GM18873 (cell line): Measurements from ENCODE around the gene CHTOP.
"Not testable (repeated sequence)": the region's sequence is repeated elsewhere in the genome, so short reads cannot be mapped to it uniquely, and the experiment has no call there.

Experiments used
- ATAC-seq: cut with Tn5 transposase; IDR thresholded peaks from one replicate; pipeline ENCODE4 v1.9.1; 2021; ENCODE audit warnings: mild to moderate bottlenecking, moderate library complexity, moderate number of reproducible peaks; ENCODE audit not compliant: unreplicated experiment, low FRiP score

CHTOP gene

DNA sequence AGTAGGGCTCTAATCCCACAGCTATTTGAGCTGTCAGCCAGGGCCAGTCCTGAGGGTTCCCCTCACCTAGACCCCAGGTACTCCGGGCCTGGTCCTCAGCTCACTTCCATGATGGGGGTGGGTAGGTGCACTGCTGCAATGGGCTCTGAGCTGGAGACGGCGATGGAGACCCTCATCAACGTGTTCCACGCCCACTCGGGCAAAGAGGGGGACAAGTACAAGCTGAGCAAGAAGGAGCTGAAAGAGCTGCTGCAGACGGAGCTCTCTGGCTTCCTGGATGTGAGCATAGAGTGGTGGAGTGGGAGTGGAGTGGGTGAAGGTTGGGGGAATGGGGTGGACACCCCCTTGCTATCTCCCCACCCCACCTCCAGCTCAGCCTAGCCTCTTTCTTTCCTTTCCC, 3.5 kb upstream of the CHTOP start:
- no peak for ATAC-seq

DNA sequence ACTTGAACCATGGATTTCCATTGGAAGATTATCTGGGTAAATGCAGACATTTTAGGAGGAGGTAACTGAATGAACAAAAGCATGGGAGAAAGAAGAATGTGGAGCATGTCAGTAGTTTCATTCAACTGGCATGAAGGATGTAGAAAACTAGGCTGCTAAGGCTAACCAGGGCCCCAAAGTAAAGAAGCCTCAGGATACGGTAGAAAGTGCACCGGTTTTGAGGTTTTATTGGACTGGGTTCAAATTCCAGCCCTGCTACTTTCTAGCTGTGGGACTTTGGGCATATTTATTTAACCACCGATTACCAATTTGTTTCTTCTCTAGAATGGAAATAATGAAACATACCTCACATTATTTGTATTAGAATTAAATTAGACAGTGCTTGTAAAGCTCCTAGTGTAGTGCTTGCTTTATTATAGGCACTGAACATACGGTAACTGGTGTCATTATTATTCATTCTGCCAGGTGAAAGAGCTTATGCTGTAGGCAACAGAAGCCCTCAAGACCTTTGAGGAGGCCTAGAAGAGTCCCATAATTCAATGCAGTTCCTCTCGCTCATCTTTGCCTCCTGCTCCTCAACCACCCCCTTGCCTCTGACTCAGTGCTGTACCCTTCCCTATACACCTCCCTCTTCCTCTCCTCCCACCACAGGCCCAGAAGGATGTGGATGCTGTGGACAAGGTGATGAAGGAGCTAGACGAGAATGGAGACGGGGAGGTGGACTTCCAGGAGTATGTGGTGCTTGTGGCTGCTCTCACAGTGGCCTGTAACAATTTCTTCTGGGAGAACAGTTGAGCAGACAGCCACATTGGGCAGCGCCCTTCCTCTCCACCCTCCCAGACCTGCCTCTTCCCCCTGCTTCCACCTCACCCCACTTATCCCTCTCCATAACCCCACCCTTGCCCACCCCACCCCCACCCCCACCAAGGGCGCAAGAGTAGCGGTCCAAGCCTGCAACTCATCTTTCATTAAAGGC, 2.5 kb upstream of the CHTOP start:
- no peak for ATAC-seq

DNA sequence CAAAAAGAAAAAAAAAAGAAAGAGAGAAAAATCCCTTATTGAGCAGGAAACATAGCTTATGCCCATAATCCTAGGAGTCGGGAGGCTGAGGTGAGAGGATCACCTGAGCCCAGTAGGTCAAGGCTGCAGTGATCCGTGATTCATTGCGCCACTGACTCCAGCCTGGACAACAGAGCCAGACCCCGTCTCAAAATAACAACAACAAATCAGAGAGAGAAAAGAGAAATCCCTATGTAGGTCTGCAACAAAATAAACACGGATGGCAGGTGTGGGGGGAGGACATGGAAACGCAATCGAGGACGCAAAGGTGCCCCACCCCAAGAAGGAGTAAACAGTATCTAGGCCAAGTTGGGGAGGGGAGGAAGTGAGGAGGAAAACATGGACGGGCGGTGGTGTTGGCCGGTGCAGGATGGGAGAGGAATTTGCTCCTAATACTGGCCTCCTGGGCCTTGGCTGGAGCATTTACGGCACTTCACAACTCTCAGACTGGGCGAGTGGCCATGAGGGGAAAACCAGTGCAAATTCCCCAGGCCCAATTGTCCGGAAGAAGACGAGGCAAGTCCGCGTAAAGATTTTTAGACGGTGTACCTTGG, 609 bp upstream of the CHTOP start:
- ATAC-seq = no peak

DNA sequence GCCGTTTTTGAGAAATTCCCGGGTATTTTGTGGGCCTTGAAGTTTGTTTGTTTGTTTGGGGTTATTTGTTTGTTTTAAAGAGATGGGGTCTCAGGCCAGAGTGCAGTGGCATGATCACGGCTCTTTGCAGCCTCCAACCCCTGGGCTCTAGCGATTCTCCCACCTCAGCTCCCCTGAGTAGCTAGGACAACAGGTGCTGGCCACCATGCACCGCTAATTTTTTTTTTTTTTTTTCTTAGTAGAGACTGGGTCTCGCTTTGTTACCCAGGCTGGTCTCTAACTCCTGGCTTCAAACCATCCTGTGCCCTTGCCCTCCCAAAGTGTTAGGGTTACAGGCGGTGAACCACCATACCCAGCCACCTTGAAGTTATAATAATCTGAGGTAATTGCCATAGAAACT, 2.0 kb downstream of the CHTOP start:
- ATAC-seq = no peak

DNA sequence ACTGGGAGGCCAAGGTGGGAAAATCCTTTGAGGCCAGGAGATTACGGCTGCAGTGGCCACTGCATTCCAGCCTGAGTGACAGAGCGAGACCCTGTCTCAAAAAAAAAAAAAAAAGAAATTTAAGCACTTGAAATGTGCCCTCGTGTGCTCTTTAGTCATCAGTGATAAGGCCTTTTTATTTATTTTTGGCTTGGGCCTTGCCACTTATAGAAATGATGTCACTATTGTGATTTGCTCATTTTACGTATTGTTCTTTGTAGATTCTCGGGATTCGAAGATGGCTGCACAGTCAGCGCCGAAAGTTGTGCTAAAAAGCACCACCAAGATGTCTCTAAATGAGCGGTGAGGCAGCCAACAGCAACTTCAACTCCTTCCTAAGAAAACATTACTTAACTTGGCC, 2.4 kb downstream of the CHTOP start:
- no peak for ATAC-seq

DNA sequence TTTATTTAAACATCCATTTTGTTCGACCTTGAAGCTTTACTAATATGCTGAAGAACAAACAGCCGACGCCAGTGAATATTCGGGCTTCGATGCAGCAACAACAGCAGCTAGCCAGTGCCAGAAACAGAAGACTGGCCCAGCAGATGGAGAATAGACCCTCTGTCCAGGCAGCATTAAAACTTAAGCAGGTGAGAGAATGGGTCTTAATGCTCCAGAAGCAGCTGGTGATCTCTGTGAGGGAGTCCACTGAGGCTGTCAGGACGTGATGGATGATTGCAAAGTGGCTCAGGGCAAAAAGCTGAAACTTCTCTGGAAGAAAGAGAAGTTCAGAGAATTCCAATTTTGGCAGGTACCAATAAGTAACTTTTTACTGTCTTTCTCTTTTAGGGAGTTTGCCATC, 4.4 kb downstream of the CHTOP start:
- ATAC-seq = no peak

DNA sequence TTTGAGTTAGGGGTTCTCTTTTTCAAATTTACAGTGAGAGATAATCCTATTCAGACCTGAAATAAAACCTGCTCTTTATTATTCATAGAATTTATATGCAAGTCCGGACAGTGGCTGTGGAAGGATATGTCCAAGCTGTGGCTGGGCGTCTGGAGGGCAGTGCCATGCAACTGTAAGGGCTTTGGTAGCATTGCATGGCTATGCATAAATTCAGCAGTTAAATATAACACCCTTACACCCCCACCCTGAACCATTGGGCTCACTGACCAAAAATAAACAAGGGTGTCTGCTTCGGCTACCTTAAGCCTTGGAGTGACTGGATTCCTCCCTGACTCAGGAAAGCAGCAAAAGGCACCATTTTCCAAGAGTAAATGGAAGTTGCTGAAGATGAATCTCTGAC, 5.4 kb downstream of the CHTOP start:
- ATAC-seq = no peak

DNA sequence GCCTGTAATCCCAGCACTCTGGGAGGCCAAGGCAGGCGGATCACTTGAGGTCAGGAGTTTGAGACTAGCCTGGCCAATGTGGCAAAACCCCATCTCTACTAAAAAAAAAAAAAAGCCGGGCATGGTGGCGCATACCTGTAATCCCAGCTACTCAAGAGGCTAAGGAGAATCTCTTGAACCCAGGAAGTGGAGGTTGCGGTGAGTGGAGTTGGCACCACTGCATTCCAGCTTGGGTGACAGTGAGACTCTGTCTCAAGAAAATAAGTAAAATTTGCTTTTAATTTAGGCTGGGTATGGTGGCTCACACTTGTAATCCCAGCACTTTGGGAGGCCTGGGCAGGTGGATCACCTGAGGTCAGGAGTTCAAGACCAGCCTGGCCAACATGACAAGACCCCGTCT, 6.3 kb downstream of the CHTOP start:
- not testable (repeated sequence) for ATAC-seq

DNA sequence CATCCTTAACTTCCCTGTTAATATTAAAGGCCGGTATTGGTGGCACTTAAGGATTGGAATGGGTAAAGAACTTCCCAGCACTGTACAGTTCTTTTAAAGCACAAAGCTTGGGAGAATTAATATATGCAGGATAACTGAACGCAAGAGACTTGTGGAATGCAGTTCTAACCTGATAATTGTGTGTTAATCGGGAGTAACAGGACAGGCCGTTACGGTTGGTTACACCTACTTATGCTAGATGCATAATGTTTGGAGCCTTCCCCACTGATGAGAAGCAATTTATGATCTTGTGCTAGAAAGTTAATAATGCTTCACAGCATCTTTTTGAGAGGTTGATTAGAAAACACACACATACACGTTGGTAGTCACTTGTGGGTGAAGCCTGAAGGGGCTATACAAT, 7.0 kb downstream of the CHTOP start:
- no peak for ATAC-seq

DNA sequence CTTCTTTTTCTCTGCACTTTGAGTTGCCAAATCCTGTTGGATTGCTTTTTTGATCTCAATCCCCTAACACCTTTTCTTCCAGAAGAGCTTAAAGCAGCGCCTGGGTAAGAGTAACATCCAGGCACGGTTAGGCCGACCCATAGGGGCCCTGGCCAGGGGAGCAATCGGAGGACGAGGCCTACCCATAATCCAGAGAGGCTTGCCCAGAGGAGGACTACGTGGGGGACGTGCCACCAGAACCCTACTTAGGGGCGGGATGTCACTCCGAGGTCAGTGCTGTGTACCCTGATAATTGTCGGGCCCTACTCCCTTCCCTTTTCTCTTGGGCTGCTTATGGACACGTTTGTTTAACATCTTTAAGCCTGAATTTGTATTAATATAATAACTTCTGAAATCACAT, 8.3 kb downstream of the CHTOP start:
- no peak for ATAC-seq

DNA sequence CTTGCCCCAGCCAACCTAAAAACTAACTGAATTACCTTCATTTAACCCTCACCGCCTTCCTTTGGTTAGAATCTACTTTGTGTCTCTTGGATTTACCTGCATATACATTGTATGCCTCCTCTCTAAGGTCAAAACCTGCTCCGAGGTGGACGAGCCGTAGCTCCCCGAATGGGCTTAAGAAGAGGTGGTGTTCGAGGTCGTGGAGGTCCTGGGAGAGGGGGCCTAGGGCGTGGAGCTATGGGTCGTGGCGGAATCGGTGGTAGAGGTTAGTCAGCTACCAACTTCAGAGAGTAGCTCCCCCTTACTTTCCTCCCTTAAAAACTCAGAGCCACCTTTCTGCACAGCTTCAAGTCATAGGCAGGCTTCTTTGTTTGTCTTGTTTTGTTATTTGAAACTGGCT, 9.2 kb downstream of the CHTOP start:
- no peak for ATAC-seq

DNA sequence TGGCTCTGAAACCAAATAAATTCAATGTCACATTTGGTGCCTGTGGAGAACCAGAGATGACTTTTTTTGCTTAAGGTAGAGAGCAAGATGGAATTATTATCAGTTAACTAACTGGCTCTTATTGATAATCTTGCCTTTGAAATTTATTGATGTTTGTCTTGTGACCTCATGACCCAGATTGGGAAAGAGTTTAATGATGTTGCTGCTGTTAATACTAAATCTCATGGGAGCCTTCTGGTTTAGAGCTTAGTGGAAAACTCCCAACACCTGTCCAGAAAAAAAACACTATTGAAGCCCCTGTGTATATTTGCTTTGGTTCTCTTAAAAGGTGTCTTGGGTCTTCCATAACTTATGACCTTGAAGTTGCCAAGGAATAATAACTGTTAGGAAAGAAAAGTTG, 9.9 kb downstream of the CHTOP start:
- ATAC-seq = no peak

DNA sequence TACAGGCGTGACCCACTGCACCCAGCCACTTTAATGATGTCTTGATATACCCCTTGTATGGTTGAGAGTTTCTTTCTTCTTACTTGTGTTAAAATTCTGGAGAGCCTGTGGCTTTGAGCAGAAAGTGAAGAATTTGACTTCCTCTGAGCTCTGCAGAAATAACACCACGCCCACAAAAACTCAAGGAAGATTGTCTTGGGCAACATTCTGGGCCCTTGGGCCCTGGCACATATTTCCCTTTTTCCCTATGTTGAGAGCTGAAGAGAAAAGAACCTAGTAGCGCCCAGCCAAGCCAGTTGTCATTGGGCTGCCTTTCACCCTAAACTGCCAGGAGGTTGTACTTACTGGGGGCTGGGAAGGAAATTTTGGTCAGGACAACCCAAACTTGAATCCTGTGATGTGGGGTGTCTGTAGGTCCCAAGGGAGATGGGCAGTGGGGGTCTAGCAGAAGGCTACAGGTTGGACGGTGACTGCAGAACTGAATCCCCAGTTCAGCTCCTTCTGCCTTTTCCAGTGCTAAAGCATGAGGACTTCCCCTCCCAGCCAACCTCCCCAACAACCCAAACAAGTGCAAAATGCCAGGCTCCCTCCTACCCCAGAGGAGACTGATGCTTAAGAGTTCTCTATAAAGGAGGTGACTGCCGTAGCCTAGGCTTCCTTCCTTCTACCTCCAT, 12.9 kb downstream of the CHTOP start:
- no peak for ATAC-seq

DNA sequence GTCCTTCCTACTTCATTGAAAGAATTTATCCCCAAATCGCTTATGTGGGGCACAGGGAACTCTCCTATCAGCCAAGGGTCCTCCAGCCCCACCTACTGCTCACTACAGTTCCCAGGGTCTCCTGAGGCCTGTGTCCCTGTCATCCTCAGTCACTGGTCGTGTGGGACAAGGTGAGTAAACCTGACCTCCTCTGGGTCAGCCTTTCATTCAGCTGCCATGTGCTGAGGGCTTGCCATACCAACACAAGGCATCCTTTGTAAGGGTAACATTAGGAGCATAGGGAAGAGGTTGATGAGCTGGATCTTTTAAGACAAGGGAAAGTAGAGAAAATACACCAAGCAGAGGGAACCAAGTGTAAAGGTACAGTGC, 13.5 kb downstream of the CHTOP start:
- no peak for ATAC-seq

DNA sequence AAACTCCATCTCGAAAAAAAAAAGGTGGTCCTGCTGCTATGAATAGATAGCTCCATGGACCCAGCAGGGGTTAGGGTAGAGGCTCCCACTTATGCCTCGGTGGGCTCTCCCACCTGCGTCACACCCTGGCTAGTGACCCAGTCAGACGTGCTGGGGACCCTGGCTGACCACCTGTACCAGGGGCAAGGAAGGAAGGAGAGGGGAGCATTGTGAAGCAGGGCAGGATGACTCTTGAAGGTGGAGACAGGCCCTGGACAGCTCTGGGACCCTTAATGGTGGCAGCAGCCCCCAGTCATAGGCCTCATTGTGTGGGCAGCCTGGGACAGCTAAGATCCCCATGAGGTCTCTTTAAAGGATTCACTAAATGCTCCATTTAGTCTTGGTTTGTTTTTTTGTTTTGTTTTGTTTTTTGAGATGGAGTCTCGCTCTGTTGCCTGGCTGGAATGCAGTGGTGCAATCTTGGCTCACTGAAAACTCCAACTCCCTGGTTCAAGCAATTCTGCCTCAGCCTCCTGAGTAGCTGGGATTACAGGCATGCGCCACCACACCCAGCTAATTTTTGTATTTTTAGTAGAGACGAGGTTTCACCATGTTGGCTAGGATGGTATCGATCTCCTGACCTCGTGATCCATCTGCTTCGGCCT, 14.3 kb downstream of the CHTOP start:
- no peak for ATAC-seq

DNA sequence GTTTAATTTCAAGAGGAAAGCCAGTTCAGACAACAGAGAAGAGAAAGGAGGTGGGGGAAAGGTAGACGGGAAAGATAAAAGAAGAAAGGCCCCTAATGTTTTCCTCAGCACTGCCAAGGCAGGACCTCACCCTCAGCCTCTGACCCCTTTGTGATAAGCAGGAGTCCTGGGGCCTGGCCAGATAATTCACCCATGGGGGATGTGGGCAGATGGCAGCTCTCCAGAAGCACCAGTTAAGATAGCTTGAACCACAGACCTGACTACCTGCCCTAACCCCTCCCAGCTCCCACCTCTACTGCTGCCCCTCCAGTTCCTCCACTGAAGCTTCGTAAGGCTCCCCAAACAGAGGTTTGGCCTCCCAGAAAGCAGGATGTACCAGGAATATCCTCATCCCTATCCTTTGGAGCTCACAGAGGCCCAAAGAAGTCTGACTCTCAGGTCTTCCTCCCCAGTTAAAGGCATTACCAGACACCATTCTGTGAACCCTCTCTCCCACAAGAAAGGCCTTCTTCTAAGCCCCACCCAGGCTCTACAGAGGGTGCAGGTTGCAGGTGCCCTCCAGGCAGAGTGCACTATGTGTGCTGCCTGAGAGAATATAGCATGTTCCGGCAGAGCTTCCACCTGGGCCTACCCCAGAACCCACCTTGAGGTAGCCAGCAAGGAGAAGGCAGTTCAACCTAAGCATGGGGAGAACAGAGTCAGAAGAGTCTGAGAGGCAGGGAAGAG, 15.4 kb downstream of the CHTOP start:
- ATAC-seq = no peak

DNA sequence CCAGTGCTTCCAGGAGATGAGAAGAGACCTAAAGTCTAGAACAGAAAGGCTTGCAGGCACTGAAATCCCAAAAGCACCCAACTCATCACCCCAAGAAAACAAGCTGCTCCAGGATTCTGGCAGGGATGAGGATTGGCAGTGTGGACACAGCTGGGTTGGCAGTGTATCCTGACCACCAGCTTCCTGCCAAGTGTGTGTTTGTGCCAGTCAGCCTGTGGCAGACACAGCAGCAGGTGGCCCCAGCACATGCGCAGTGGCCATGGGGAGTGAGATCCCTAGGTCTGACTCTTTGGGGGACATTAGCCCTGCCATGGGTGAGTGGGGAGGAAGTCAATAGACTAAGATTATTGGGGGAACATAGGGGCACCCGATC, 16.0 kb downstream of the CHTOP start:
- ATAC-seq = no peak

DNA sequence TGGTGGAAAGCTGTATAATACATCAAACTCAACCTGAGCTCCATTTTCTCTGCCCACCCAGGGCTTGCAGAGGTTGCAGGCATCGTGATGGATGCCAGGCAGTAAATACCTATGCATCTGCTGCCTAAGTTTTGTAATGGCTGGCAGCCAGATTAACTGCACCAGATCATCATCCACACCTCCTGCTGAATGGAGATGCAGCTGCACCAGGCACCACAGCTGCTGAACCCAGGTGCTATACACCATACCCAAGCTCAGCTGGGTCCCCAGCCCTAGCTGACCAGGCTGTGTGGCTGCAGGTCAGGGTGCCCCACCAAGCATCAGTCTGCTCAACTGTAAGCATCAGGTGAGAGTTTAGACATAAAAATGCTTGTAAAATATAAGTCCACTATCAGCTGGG, 17.9 kb downstream of the CHTOP start:
- no peak for ATAC-seq

DNA sequence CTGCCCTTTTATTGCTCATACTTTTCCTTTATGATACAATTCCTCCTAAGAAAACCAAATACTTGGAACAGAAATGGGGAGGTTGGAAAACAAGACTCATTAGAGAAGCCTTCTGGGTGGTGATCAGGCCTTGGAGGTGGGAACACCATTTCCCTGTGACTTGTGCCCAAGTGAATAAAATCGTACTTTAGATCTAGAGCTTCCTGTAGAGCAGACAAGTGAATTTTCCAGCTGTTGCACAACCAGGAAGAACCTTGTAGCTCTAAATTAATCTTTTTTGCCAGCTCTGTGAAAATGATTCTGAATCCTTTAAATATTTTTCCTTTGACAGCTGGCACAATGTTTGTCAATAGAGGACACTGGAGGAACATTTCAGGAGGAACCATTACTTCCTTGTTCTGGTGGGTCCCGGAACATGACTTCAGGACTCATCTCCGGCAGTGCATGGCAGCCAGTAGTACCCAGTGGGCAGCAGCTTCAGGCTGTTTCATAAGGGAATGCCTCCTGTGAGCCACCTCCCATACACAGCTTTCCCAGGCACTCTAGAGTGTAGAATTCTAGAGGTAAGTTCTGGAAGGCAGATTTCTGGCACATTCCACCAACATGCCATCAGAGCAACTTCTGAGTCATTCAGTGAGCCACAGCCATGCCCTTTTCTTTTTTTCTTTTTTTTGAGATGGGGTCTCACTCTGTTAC, 19.1 kb downstream of the CHTOP start:
- ATAC-seq = no peak

DNA sequence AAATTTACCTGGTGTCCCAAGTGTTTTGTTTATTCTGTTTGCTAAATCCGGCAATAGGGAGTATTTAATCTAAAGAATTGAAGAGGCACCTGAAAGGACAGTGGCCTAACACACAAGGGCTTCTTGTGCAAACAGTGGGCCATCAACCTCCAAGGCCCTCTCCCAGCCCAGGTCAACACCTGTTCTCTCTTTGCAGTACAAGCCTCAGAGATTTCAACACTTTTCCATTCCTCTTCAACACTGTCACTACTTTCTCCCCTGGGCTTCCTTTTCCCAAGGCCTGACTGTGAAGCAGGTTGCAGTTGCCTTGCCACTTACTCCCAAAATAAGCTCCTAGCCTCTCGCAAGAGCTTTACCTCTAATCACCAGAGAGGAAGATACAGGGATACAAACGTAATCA, 21.5 kb downstream of the CHTOP start:
- ATAC-seq = no peak
